SK-N-SH treated with all-trans-retinoic acid at 6 μM for 48 hours (cell line): Measurements from ENCODE around the gene CCDC54.

Source experiments
- ARNTL ChIP-seq: fragments of 450-650 bp; formaldehyde crosslinking; IDR thresholded peaks from 2 replicates; pipeline ENCODE4 v1.5.0; 2020; ENCODE audit warnings: low read depth, mild to moderate bottlenecking, moderate library complexity, borderline replicate concordance
- CSDC2 ChIP-seq: fragments of 250-450 bp; sonication (Bioruptor Pico); IDR thresholded peaks from 2 replicates; pipeline ENCODE4 v1.5.0; 2020; ENCODE audit warnings: mild to moderate bottlenecking, moderate library complexity
- GLIS3 ChIP-seq: fragments of 250-450 bp; sonication (Bioruptor Pico); IDR thresholded peaks from 2 replicates; pipeline ENCODE4 v1.5.0; 2020; ENCODE audit warnings: mild to moderate bottlenecking, moderate library complexity
- POU6F1 ChIP-seq: fragments of 250-450 bp; sonication (Bioruptor Pico); IDR thresholded peaks from 2 replicates; pipeline ENCODE4 v1.8.0; 2021; ENCODE audit warnings: low read depth, mild to moderate bottlenecking, moderate library complexity, borderline replicate concordance
- PPARA ChIP-seq: fragments of 250-450 bp; sonication (Bioruptor Pico); IDR thresholded peaks from 2 replicates; pipeline ENCODE4 v1.5.0; 2020; ENCODE audit warnings: mild to moderate bottlenecking, borderline replicate concordance
- TCF4 ChIP-seq: fragments of 250-450 bp; sonication (Bioruptor Pico); IDR thresholded peaks from 2 replicates; pipeline ENCODE4 v1.8.0; 2021; ENCODE audit warnings: mild to moderate bottlenecking, moderate library complexity, borderline replicate concordance
- TOX ChIP-seq: fragments of 250-450 bp; sonication (Bioruptor Pico); IDR thresholded peaks from 2 replicates; pipeline ENCODE4 v1.8.0; 2021; ENCODE audit warnings: mild to moderate bottlenecking, moderate library complexity, borderline replicate concordance
- ZC3H10 ChIP-seq: fragments of 250-450 bp; sonication (Bioruptor Pico); IDR thresholded peaks from 2 replicates; pipeline ENCODE4 v1.5.1; 2021; ENCODE audit warnings: mild to moderate bottlenecking, moderate library complexity
- ZFP3 ChIP-seq: fragments of 250-450 bp; sonication (Bioruptor Pico); IDR thresholded peaks from 2 replicates; pipeline ENCODE4 v1.5.0; 2020; ENCODE audit warnings: mild to moderate bottlenecking, moderate library complexity
- ZFP30 ChIP-seq: fragments of 450-650 bp; formaldehyde crosslinking; IDR thresholded peaks from 2 replicates; pipeline ENCODE4 v1.5.0; 2022; ENCODE audit warnings: mild to moderate bottlenecking, moderate library complexity
- ZNF565 ChIP-seq: fragments of 450-650 bp; formaldehyde crosslinking; conservative IDR thresholded peaks from 2 replicates; pipeline ENCODE4 v1.5.0; 2020; ENCODE audit warnings: low read depth, mild to moderate bottlenecking, moderate library complexity
- ZNF70 ChIP-seq: fragments of 450-650 bp; formaldehyde crosslinking; IDR thresholded peaks from 2 replicates; pipeline ENCODE4 v1.5.0; 2020; ENCODE audit warnings: mild to moderate bottlenecking, moderate library complexity
- TF ChIP-seq, protein P1 (sequence below): fragments of 250-450 bp; sonication (Bioruptor Pico); IDR thresholded peaks from 2 replicates; pipeline ENCODE4 v1.8.0; 2020; ENCODE audit warnings: mild to moderate bottlenecking, moderate library complexity, borderline replicate concordance

DNA sequence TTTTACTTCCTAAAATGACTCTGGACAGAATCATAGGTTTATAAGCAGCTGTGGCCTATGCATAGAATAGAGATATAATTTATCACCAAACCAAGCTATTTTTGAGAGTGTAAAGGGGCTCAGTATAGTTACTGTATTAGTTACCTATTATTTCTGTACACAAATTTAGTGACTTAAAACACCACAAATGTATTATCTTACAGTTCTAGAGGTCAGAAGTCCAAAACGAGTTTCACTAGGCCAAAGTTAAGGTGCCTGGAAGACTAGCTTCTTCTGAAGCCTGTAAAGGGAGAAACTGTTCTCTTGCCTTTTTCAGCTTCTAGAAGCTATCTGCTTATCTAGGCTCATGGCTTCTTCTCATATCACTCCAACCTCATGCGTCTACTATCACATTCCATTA lies 30.1 kb downstream of the CCDC54 start:
- TF ChIP-seq ARNTL (CRISPR knock-in tag): no peak
- no peak for TF ChIP-seq CSDC2 (CRISPR knock-in tag)
- no peak for TF ChIP-seq TOX
- no peak for TF ChIP-seq ZNF70
- TF ChIP-seq ZFP3 (CRISPR knock-in tag): no peak
- no peak for TF ChIP-seq POU6F1 (CRISPR knock-in tag)
- TF ChIP-seq ZC3H10 (CRISPR knock-in tag): no peak
- TF ChIP-seq TCF4: no peak
- TF ChIP-seq, protein P1, sequence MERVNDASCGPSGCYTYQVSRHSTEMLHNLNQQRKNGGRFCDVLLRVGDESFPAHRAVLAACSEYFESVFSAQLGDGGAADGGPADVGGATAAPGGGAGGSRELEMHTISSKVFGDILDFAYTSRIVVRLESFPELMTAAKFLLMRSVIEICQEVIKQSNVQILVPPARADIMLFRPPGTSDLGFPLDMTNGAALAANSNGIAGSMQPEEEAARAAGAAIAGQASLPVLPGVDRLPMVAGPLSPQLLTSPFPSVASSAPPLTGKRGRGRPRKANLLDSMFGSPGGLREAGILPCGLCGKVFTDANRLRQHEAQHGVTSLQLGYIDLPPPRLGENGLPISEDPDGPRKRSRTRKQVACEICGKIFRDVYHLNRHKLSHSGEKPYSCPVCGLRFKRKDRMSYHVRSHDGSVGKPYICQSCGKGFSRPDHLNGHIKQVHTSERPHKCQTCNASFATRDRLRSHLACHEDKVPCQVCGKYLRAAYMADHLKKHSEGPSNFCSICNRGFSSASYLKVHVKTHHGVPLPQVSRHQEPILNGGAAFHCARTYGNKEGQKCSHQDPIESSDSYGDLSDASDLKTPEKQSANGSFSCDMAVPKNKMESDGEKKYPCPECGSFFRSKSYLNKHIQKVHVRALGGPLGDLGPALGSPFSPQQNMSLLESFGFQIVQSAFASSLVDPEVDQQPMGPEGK (CRISPR knock-in tag): no peak
- TF ChIP-seq PPARA: no peak
- no peak for TF ChIP-seq ZFP30
- TF ChIP-seq GLIS3 (CRISPR knock-in tag): no peak
- TF ChIP-seq ZNF565: no peak
